Measurements from ENCODE around the gene LRRC15. TPM values are rescaled to one million over a fixed set of nuclear protein-coding genes. Genes with fewer than 3 reads are reported as not detected.

Gene LRRC15
- total RNA-seq, 1 experiment from 2014 or later = not detected

DNA sequence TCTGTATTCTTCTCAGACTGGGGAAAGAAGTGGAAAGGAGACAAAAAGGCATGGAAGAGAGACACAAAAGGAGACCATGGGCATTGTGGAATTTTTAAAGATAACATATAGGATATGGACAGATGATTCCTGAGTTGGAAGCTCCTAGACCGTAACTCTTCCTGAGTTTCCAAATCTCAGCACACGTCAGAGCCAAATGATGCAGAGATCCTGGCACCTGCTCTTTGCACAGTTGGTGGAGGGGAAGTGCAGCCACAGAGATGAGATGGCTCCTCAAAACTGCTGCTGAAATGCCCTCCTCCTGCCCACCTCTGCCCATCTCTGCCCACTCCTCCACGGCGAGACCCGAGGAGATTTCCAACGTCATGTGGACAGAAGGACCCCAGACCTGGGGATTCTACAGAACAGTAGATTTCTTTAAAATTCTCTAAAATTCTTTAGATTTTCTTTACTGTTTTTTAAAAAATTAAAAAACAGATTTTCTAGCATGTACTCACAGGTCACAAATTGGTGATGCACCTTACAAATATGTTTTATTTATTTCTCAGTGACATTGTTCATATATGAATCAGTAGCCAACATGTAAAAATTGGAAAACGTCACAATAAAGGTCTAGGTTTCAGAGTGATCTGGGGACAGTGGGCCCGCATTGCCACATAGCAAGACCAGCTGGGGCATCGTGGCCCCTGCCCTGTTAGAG lies 26.5 kb downstream of the LRRC15 start:
- H3K36me3 Mint-ChIP-seq (ENCODE audit: insufficient read depth, unreplicated experiment) = no peaks in the 10 kb centered on the region
- no peaks in the 10 kb centered on the region for H3K9me3 Mint-ChIP-seq (ENCODE audit: unreplicated experiment)
- CTCF ChIA-PET = interaction anchor here (0.6 to 7.7 kb wide), 54 partner anchors 11 to 1708 kb away, joined by 3 to 112 read pairs (median 4); partner anchors contain the start of gene GP5
- TF ChIP-seq, protein P1, sequence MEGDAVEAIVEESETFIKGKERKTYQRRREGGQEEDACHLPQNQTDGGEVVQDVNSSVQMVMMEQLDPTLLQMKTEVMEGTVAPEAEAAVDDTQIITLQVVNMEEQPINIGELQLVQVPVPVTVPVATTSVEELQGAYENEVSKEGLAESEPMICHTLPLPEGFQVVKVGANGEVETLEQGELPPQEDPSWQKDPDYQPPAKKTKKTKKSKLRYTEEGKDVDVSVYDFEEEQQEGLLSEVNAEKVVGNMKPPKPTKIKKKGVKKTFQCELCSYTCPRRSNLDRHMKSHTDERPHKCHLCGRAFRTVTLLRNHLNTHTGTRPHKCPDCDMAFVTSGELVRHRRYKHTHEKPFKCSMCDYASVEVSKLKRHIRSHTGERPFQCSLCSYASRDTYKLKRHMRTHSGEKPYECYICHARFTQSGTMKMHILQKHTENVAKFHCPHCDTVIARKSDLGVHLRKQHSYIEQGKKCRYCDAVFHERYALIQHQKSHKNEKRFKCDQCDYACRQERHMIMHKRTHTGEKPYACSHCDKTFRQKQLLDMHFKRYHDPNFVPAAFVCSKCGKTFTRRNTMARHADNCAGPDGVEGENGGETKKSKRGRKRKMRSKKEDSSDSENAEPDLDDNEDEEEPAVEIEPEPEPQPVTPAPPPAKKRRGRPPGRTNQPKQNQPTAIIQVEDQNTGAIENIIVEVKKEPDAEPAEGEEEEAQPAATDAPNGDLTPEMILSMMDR (IDR thresholded peaks at IDR 0.05; ENCODE audit: unreplicated experiment) = no peak
- no TSS peak for BruUV-seq (replicated peaks)
- no peak for DNase-seq (ENCODE audit: unreplicated experiment)
- H3K27me3 Mint-ChIP-seq (ENCODE audit: insufficient read depth, unreplicated experiment) = no peaks in the 10 kb centered on the region
- H3K4me1 Mint-ChIP-seq (ENCODE audit: insufficient read depth, unreplicated experiment) = no peaks in the 10 kb centered on the region
- intact Hi-C loops (cut with micrococcal nuclease) = loop anchor here (5.0 kb wide), 1 partner anchor 881 kb away; no protein-coding TSS in a partner anchor
- H3K27ac Mint-ChIP-seq (ENCODE audit: low read depth, unreplicated experiment) = no peak overlapping the region
- POLR2A ChIA-PET = interaction anchor here (0.6 to 4.3 kb wide), 13 partner anchors 9 to 562 kb away, joined by 3 to 19 read pairs (median 4); partner anchors contain the start of gene HES1
- no peak overlapping the region for H3K4me3 Mint-ChIP-seq (ENCODE audit: unreplicated experiment)

DNA sequence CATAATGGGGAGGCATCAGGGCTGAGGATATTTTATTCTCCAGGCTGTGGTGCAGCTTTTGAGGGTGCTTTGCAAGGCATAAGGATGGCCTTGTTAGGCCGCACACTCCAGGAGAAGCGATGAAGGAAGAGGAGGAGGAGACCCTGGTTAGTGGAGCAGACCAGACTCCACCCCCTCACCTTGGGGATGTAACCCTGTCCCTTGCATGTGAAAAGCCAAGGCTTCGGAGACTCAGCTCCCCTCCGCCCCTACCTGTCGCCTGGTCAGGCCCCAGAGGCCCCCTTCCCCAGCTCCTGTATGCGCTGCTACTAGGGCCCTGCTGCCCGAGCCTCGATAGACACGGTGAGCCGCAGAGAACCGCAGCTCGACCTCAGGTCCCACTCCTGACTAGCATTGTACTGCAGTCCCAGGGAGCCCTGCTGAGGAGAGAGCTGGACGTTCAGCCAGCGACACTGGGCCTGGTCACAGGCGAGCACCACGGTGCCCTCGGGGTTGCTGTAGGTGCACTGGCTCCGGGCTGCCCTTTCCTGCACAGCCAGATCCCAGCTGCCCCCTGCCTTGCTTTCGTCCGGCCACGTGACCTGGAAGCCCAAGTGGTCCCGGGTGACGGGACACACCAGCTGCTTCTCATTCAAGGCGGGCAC lies 28.7 kb downstream of the LRRC15 start:
- CTCF ChIA-PET = interaction anchor here (0.5 to 7.7 kb wide), 8 partner anchors 21 to 720 kb away, joined by 3 to 112 read pairs (median 3); partner anchors contain the start of gene GP5
- intact Hi-C loops (cut with micrococcal nuclease) = loop anchor here (5.0 kb wide), 1 partner anchor 879 kb away; no protein-coding TSS in a partner anchor
- no peaks in the 10 kb centered on the region for H3K9me3 Mint-ChIP-seq (ENCODE audit: unreplicated experiment)
- no peak overlapping the region for H3K27ac Mint-ChIP-seq (ENCODE audit: low read depth, unreplicated experiment)
- POLR2A ChIA-PET = interaction anchor here (4.3 kb wide), 1 partner anchor 560 kb away, joined by 15 read pairs; no protein-coding TSS in a partner anchor
- H3K36me3 Mint-ChIP-seq (ENCODE audit: insufficient read depth, unreplicated experiment) = no peaks in the 10 kb centered on the region
- TF ChIP-seq, protein P1 (IDR thresholded peaks at IDR 0.05; ENCODE audit: unreplicated experiment) = no peak
- no peaks in the 10 kb centered on the region for H3K4me1 Mint-ChIP-seq (ENCODE audit: insufficient read depth, unreplicated experiment)
- DNase-seq (ENCODE audit: unreplicated experiment) = no peak
- H3K27me3 Mint-ChIP-seq (ENCODE audit: insufficient read depth, unreplicated experiment) = no peaks in the 10 kb centered on the region
- H3K4me3 Mint-ChIP-seq (ENCODE audit: unreplicated experiment) = no peak overlapping the region
- no TSS peak for BruUV-seq (replicated peaks)

GRCh38 chr3:194339840-194340239 lies 29.7 kb downstream of the LRRC15 start:
- ChIA-PET POLR2A (no interaction called here), CTCF (interaction anchor here (0.6 to 7.7 kb wide), 5 partner anchors 20 to 675 kb away, joined by 3 to 112 read pairs (median 6); no protein-coding TSS in a partner anchor)
- no peaks in the 10 kb centered on the region for H3K9me3 Mint-ChIP-seq (ENCODE audit: unreplicated experiment)
- no TSS peak for BruUV-seq (replicated peaks)
- H3K36me3 Mint-ChIP-seq (ENCODE audit: insufficient read depth, unreplicated experiment) = no peaks in the 10 kb centered on the region
- no peak overlapping the region for H3K4me3 Mint-ChIP-seq (ENCODE audit: unreplicated experiment)
- no peak for DNase-seq (ENCODE audit: unreplicated experiment)
- H3K27ac Mint-ChIP-seq (ENCODE audit: low read depth, unreplicated experiment) = peak overlapping the region; percentile 37
- H3K4me1 Mint-ChIP-seq (ENCODE audit: insufficient read depth, unreplicated experiment) = no peaks in the 10 kb centered on the region
- TF ChIP-seq, protein P1 (IDR thresholded peaks at IDR 0.05; ENCODE audit: unreplicated experiment) = no peak
- intact Hi-C loops (cut with micrococcal nuclease) = loop anchor here (5.0 kb wide), 1 partner anchor 878 kb away; no protein-coding TSS in a partner anchor
- H3K27me3 Mint-ChIP-seq (ENCODE audit: insufficient read depth, unreplicated experiment) = no peaks in the 10 kb centered on the region

DNA sequence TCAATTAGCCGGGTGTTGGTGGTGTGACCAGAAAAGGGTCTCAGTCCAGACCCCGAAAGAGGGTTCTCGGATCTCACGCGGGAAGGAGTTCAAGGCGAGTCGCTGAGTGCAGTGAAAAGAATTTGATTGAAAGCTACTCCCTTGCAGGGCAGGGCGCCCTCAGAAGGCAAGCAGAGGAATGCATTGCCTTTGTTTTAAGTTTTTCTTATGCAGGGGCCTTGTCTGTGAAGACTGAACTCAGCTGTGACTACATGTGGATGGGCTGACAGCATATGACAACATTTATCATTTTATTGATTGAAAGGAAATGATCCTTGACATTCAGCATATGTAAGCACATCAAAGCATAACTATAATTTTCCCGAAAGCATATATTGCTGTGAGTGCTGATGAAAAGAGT lies 30.2 kb downstream of the LRRC15 start:
- BruUV-seq (replicated peaks) = no TSS peak
- POLR2A ChIA-PET = interaction anchor here (1.1 to 1.8 kb wide), 2 partner anchors 17 to 202 kb away, joined by 3 to 9 read pairs; no protein-coding TSS in a partner anchor
- CTCF ChIA-PET = interaction anchor here (0.6 to 1.6 kb wide), 7 partner anchors 207 to 675 kb away, joined by 3 to 8 read pairs (median 3); no protein-coding TSS in a partner anchor
- Mint-ChIP-seq H3K4me3 (ENCODE audit: unreplicated experiment) (no peak overlapping the region), H3K36me3 (ENCODE audit: insufficient read depth, unreplicated experiment) (no peaks in the 10 kb centered on the region), H3K9me3 (ENCODE audit: unreplicated experiment) (no peaks in the 10 kb centered on the region), H3K4me1 (ENCODE audit: insufficient read depth, unreplicated experiment) (no peaks in the 10 kb centered on the region), H3K27me3 (ENCODE audit: insufficient read depth, unreplicated experiment) (no peaks in the 10 kb centered on the region), H3K27ac (ENCODE audit: low read depth, unreplicated experiment) (peak overlapping the region; percentile 37)
- DNase-seq (ENCODE audit: unreplicated experiment) = no peak
- intact Hi-C loops (cut with micrococcal nuclease) = no loop called here
- TF ChIP-seq, protein P1 (IDR thresholded peaks at IDR 0.05; ENCODE audit: unreplicated experiment) = no peak

Measured in MCF 10A (cell line).